Measurements from ENCODE around the gene ZDHHC16. TPM values are rescaled to one million over a fixed set of nuclear protein-coding genes. Genes with fewer than 3 reads are reported as not detected.
"Not testable (repeated sequence)": the region's sequence is repeated elsewhere in the genome, so short reads cannot be mapped to it uniquely, and the experiment has no call there.

The ZDHHC16 gene
- 60.6 and 69.1 TPM in 2 replicates for total RNA-seq

- H3K4me3 ChIP-seq (ENCODE audit: low read depth, low read length) = peak within 1 kb of the TSS; percentile 99
- peak; percentile 97 for DNase-seq (ENCODE audit: low read depth)
- TF ChIP-seq CTCF (IDR thresholded peaks at IDR 0.05; ENCODE audit: insufficient read depth, low read depth, low read length) = no peak
These were observed at the start of gene ZDHHC16, which contains the start of gene EXOSC1 for GRCh38 chr10:97445722-97446639. Gene ZDHHC16, plus strand, starts transcription at chr10:97446175. Its CDS starts 5,501 bp downstream, at chr10:97451676. Gene EXOSC1, minus strand, starts transcription at chr10:97446006. Its CDS starts 21 bp downstream, at chr10:97445985.

- H3K4me3 ChIP-seq (ENCODE audit: low read depth, low read length) = peak overlapping the region; percentile 81
- DNase-seq (ENCODE audit: low read depth) = peak; percentile 82
- no peak for TF ChIP-seq CTCF (IDR thresholded peaks at IDR 0.05; ENCODE audit: insufficient read depth, low read depth, low read length)
These were observed 46.0 kb upstream of the ZDHHC16 start for GRCh38 chr10:97399843-97400545.

- peak; percentile 99 for DNase-seq (ENCODE audit: low read depth)
- peak within 1 kb of the TSS; percentile 81 for H3K4me3 ChIP-seq (ENCODE audit: low read depth, low read length)
- peak; percentile 3 for TF ChIP-seq CTCF (IDR thresholded peaks at IDR 0.05; ENCODE audit: insufficient read depth, low read depth, low read length)
These were observed 45.1 kb upstream of the ZDHHC16 start, which contains the start of gene RRP12 for GRCh38 chr10:97400665-97401454. Gene RRP12, minus strand, starts transcription at chr10:97401340. Its CDS starts 109 bp downstream, at chr10:97401231.

- TF ChIP-seq CTCF (IDR thresholded peaks at IDR 0.05; ENCODE audit: insufficient read depth, low read depth, low read length) = no peak
- DNase-seq (ENCODE audit: low read depth) = no peak
- H3K4me3 ChIP-seq (ENCODE audit: low read depth, low read length) = peak overlapping the region; percentile 81
These were observed 44.5 kb upstream of the ZDHHC16 start for GRCh38 chr10:97401455-97401919.

GRCh38 chr10:97404044-97404443 is 41.9 kb upstream of the ZDHHC16 start:
- no peak for DNase-seq (ENCODE audit: low read depth)
- no peak for TF ChIP-seq CTCF (IDR thresholded peaks at IDR 0.05; ENCODE audit: insufficient read depth, low read depth, low read length)
- no peak overlapping the region for H3K4me3 ChIP-seq (ENCODE audit: low read depth, low read length)

- TF ChIP-seq CTCF (IDR thresholded peaks at IDR 0.05; ENCODE audit: insufficient read depth, low read depth, low read length) = no peak
- no peak overlapping the region for H3K4me3 ChIP-seq (ENCODE audit: low read depth, low read length)
These were observed 39.9 kb upstream of the ZDHHC16 start for GRCh38 chr10:97406064-97406463.

GRCh38 chr10:97406483-97406882 is 39.5 kb upstream of the ZDHHC16 start:
- H3K4me3 ChIP-seq (ENCODE audit: low read depth, low read length); DNase-seq (ENCODE audit: low read depth): not testable (repeated sequence)

More at GRCh38 chr10:97406064-97406463, 39.9 kb upstream of the ZDHHC16 start:
- DNase-seq (ENCODE audit: low read depth) = no peak

Measured in fibroblast of villous mesenchyme (primary cell).